Fibroblast of upper back skin (primary cell): Measurements from ENCODE around the gene OPN4.

Source experiments
- DNase-seq: peaks from one replicate; pipeline ENCODE4 v3.0.0-alpha.2; 2013

Gene OPN4

GRCh38 chr10:86681722-86682386 is 27.5 kb downstream of the OPN4 start:
- no peak for DNase-seq

DNA sequence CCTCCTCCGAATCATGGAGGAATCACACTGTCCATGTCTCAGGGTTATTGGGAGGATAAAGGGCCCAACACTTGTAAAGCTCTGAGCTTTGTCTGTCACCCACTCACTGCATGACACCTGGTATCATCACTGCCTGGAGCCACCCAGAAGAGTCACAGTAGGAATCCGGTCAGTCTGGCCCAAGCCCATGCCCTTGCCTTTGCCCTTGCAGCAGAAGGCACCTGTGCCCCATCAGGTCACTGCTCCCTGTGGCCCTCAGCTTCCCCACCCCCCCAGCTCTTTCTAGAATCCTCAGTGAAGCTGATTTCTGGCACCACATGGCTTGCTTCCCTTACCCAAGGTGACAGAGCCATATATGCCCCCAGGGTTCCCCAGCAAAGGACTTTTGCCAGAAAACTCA is 28.3 kb downstream of the OPN4 start:
- DNase-seq: no peak

DNA sequence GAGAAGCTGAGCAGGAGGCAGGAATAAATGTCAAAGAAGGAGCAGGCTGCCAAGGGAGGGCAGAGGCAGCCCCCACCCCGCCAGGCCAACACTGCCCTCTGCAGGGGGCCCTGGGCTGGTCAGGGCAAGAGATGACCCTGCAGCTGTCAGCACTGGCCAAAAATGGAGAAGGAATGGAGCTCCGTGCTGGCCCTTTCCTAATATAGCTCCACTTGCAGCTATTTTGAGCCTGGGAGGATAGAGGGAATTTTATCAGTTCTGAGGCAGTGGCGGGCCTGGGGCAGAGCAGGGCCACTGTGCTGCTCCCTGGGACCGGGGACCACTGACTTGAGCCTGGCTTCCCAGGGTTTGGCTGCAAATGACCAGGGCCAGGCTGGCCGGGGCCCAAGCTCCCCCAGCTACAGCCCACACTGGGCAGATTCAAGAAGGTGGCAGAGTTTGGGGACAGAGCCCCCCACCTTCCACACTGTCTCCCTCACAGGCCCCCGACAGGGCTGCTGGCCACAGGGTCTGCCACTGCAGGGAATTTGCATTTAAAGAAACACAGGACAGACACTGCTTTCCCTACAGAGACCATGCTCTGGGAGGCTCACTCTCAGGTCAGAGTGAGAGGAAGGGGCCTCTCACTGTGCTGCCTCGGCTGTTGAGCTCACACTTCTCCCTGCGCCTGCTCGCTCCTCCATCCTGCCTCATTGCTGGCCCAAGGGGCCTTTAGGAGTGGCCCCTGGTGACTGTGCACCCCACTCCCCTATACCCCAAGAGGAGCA is 30.2 kb downstream of the OPN4 start:
- DNase-seq: peak; percentile 26

DNA sequence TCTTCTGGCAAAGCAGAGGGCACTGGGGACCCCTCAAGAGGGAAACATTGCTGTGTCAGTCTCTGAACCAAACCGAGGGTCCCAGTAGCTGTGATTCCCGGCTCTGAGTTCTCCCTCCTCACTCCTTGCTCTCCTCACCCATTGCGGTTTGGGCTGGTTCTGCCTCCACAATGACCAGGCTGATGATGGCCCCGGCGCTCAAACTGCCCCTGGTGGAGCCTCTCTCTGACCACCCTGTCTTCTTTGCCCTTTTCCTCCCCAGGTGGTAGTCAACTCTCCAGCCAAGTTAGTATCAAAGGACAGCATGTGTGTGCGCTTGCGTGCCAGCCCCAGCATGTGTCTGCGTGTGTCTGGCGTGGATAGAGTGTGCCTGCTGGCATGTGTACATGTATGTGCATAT is 31.1 kb downstream of the OPN4 start:
- DNase-seq: no peak

DNA sequence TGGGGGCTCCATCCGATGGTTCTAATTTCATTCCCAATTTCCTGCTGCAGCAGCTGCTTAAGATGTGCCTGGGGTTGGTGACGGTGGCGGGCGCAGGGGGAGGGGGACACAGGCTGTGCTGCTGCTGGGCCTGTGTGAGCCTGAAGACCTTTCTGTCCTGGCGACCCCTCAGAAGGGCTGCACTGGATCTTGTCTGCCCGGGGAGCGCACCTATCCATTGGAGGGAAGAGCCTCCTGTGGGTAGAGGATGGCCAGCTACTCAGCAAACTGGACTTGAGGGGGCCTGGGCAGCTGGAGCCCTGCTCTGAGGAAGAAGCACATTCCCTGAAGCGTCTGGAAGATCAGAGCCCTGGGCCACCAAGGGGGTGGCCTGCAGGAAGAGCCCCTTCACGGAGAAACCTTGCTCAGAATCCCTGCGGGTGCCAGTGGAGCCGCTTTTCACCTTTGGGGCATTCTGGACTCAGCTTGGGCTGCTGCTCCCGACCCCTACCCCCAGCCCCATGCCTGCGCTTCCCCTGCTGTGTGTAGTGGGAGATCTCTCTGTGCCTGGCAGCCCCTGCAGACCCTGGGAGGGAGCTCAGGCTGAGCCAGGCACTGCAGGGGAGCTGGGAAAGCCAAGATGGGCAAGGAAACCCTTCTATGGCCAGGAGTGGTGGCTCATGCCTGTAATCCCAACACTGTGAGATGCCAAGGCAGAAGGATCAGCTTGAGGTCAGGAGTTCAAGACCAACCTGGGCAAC is 31.7 kb downstream of the OPN4 start:
- DNase-seq: no peak

GRCh38 chr10:86686972-86687371 is 32.6 kb downstream of the OPN4 start:
- no peak for DNase-seq

DNA sequence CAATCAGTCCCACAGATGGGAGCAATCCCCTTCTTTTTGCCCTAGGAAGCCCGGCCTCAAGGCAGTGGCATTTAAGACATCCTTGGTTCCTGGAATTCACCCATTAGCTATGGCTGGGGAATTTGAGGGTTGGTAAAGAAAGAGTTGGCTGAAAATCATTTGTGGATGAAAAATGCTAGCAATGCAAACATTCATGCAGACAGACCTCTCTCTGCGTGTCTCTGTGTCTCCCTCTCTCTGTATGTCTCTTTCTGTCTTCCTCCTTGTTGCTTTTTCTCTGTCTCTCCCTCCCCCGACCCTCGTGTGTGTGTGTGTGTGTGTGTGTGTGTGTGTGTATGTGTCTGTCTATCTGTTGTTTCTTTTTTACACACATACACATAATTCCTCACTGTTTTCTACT is 33.4 kb downstream of the OPN4 start:
- peak; percentile 94 for DNase-seq

- DNase-seq: peak; percentile 74
These were observed 34.1 kb downstream of the OPN4 start for GRCh38 chr10:86688398-86688921.

DNA sequence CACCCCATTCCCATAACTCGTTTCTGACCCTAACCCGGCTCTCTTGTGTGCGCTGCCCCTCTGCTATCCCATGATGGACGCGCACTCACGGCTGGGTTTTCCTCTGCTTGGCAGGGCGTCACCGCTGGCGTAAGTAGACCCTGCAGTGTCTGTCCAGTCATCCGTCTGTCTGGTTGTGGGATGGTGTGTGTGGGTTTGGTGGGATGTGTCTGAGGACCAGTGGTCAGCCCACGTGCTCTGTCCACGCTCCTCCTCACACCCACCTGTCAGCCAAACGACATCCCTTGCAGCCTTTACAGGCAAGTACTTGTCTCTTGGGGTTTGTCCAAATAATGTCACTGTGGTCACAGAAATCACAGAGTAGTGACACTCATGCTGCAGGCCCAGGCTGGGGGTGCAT is 34.8 kb downstream of the OPN4 start:
- no peak for DNase-seq

DNA sequence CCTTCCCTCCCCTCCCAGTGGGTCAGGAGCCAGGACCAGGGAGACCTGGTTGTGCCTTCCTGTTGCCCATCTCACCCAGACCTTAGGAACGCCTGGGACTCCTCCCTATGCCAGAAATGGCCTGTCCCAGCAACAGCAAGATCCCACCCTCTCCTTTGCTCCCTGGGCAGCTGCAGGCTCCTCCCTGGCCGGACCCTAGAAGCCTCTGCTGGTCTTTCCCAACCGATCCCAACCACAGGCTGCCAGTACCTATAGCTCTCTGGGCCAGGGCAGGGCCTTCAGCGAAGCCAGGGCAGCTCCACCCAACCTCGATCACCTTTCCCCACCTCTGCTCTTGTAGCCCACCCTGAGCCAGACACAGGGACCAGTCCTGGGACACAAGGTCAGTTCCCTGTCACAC is 35.9 kb downstream of the OPN4 start:
- DNase-seq: no peak

DNA sequence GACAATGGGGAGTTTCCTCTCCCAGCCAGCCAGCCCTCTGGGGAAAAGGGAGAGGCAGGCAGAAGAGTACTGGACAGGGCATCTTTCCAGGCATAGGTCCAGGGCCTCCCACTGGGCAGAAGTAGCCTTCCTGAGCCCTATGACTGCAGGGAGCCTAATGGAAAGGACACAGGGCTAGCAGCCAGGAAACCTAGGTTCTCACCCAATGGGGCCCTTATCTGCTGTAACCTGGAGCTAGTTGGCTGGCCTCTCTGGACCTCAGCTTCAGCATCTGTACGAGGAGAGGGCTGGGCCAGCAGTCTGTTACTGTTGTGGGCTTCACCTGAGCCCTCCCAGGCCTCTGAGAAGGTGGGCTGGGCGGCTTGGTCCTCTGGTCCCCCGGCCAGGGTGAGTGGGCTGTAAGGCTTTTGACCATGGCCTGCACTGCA is 36.3 kb downstream of the OPN4 start:
- no peak for DNase-seq

- no peak for DNase-seq
These were observed 37.1 kb downstream of the OPN4 start for GRCh38 chr10:86691333-86692022.

- DNase-seq: no peak
These were observed 37.7 kb downstream of the OPN4 start for GRCh38 chr10:86692023-86692514.

DNA sequence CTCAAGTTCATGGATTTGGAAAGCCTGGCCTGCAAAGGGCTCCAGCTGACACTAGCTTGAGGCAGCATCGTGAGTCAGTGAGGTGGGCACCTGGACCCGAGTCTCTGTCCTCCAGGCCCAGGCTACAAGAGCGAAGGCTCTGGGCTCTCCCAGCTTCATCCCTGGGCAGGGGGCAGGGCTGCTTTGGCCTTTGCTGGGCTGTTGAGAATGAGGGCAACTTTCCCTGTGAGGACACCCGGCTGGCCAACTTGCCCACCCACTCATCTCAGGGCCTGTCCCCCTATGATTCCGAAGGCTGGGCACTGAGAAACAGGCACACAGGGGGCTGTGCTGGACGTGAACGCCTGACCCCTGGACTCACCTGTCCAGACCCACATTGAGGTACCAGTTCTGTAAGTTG is 38.3 kb downstream of the OPN4 start:
- no peak for DNase-seq

- no peak for DNase-seq
These were observed 38.9 kb downstream of the OPN4 start for GRCh38 chr10:86693275-86693674.

DNA sequence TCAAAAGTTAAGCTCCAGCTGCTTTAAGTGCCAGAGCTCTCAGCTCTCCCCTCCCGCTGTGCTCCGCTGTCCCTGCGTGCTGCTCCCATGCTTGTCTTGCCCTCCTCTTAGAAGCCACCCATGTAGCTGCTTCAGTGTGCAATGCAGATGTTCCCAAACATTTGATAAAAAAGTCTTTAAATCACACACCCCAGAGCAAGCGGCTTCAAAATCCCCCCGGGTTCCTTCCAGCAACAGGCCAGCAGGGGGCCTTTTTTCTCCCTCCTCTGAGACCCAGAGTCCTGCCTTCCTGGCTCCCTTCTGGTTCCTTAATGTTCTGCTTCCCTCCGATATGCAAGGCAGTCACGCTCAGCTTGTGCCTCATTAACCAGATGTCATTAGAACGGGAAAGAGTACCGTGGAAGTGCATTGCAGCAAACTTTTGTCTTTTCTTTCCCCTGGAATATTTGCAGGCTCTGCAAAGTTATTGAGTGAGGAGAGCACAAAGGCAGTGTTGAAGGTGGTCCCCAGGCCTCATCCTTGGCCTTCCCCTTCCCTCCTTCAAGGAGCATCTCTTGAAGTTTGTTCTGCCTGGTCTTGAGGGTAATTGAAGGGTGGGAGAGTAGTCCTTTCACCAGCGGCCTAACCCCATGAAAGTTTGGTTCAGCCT is 39.5 kb downstream of the OPN4 start:
- peak; percentile 53 for DNase-seq

DNA sequence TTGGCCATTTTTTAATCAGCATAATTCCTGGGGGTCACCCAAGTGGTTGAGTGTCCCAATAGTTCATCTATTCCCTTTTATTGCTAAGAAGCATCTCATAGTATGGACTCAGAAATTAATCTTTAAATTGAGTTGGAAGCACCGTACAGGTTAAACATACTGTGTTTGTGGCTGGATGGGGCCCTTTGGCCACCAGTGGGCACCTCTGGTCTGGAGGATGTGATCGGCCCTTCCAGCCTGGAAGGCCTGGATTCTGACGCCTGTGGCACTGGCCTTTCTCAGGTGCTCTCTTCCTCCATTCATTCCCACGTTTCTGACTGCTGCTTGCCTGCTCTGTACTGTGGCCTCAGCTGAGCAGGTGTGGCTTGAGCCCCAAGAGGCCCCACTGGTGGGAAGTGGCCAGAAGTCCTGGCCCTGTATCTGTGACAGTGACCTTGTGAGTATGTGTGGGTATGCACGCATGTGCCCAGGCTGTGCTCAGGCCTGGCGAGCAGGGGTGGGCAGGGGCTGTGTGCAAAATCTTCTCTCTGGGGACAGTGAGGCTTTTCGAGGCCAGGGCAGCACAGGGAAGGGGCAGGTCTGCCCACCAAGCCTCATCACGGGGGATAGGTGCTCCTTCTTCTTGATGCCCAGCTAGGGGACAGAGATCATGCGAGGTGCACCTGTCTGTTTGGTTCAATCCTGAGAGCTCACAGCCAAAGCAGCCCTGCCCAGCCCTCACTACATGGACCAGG is 44.0 kb downstream of the OPN4 start:
- DNase-seq: no peak

DNA sequence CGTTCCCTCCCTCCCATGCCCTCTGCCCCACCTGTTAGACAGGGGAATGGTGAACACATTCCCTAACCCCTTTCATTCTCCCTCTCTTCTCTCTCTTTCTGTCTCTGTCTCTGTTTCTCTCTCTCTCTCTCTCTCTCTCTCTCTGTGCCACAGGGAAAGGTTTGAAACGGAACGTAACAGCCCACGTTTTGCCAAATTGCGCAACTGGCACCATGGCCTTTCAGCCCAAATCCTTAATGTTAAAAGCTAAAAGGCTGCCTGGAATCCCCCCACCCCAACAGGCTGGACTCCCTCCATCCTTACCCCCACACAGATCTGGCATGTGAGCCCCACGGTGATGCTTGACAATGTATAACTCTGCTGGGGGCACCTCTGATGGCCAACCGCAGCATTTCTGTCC is 44.8 kb downstream of the OPN4 start:
- DNase-seq: no peak

DNA sequence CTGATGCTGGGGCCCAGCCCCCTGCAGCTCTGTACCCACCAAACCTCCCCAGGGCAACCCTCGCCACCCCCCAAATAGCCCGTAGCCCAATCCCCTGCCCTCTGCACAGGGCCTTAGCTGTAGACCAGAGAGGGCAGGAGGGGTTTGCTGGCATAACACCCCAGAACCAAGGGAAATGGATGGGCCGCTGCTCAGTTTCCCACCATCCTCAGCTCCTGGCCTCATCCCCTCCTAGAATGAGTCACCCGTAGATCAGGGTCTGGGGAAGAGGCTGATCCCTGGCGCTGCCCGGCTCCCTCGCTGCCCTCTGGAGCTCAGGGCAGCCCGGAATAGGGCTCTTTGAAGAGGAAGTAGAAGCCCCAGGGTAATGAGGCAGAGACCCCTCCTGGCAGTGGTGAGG is 45.2 kb downstream of the OPN4 start:
- DNase-seq: no peak

DNA sequence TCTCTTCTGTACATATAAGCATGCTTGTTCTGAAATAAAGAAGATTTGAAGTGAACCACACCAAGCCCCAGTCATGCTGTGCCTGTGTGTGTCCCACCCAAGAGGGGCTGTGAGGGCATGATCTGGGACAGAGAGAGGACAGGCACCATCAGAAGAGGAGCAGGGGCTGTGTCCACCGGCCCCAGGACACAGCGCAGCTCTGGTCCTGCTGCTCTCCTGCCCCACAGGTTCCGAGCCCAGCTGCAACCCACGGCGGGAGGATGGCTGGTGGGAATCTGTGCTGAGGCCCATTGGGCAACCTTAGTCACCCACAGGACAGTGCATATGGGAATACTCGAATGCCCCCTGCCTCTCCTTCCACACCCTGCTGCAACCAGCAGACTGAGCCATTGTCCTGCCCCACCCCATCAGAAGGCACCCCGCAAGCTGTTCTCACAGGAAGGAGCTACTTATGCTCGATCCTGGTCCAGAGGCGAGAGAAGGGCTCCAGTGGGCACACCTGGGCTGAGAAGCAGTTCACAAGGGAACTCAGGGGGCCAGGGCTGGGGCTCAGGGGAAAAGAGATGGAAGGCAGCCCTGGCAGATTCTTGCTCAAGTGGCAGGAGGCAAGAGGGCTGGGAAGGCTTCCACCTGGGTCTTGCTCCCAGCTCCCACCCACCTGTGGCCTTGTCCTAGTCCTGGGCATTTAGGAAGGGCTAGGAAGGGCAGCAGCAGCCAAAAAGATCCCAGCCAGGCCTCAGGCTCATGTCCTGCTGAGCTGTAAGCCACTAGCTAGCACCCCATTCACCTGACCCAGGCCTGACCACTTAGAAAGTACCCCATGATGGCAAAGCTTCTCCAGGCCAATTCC is 45.9 kb downstream of the OPN4 start:
- no peak for DNase-seq
